Measurements from ENCODE around the gene EYA3.

- TF ChIP-seq POLR2AphosphoS5 (IDR thresholded peaks at IDR 0.05; ENCODE audit: low read depth, low read length) (no peak), POLR2A (IDR thresholded peaks at IDR 0.05; ENCODE audit: low read depth, low read length) (no peak)
Observed at GRCh38 chr1:28078680-28079626, 9.5 kb downstream of the EYA3 start.
